Endothelial cell of umbilical vein (primary cell): ENCODE data around the gene ZBTB20.

ENCODE experiments used
- CTCF ChIP-seq, 2 donors: IDR thresholded peaks; 1 replicate in 1 of 2; 2 replicates in 1 of 2; pipeline ENCODE4 v1.5.1; 2011; ENCODE audit warnings: low read length in 2 of 2, mild to moderate bottlenecking in 2 of 2, moderate library complexity in 2 of 2, control low read depth in 1 of 2, inconsistent platforms in 1 of 2, low read depth in 1 of 2; ENCODE audit not compliant: insufficient read depth in 1 of 2; ENCODE audit errors: extremely low read depth in 1 of 2
- POLR2A ChIP-seq: IDR thresholded peaks from 2 replicates; pipeline ENCODE4 v1.6.1; 2012; ENCODE audit warnings: low read depth, mild to moderate bottlenecking, control low read depth, low read length
- POLR2AphosphoS5 ChIP-seq: IDR thresholded peaks from 2 replicates; pipeline ENCODE4 v1.6.1; 2012; ENCODE audit warnings: low read depth, mild to moderate bottlenecking, control low read depth, low read length, moderate library complexity; ENCODE audit not compliant: insufficient read depth

- no peak for TF ChIP-seq CTCF (IDR thresholded peaks at IDR 0.05; ENCODE audit: extremely low read depth in 1 of 2, insufficient read depth in 1 of 2, low read depth in 1 of 2, low read length in 2 of 2)
- no peak for TF ChIP-seq POLR2A
- no peak for TF ChIP-seq POLR2AphosphoS5
These were observed 479.0 kb downstream of the ZBTB20 start for GRCh38 chr3:114668099-114668498.
